DND-41 (cell line): ENCODE measurements around the gene TUBGCP3.
A peak's percentile ranks its signal among the peaks of the same experiment; 100 is the strongest.

Source experiments
- ATAC-seq: fragments of 200-7000 bp; cut with Tn5 transposase; 3 replicates; pipeline ENCODE4 v1.9.1; 2021; ENCODE audit warnings: low read depth; ENCODE audit not compliant: insufficient read depth
- DNase-seq: peaks from one replicate; pipeline ENCODE4 v3.0.0-alpha.2; 2020
- H2AFZ ChIP-seq: 2 replicates; pipeline ENCODE4 v1.6.0; 2012; ENCODE audit warnings: low read depth, low read length
- H3K27ac ChIP-seq: 2 replicates; pipeline ENCODE4 v1.5.1; 2012; ENCODE audit warnings: low read length, inconsistent platforms
- H3K27me3 ChIP-seq: fragments of 200-600 bp; sonication (generic); 2 replicates; pipeline ENCODE4 v1.6.0; 2012; ENCODE audit warnings: low read length, mild to moderate bottlenecking, inconsistent platforms; ENCODE audit not compliant: insufficient read depth, poor library complexity
- H3K36me3 ChIP-seq: 2 replicates; pipeline ENCODE4 v1.5.1; 2012; ENCODE audit warnings: low read length, inconsistent platforms; ENCODE audit not compliant: insufficient read depth
- H3K4me1 ChIP-seq: 2 replicates; pipeline ENCODE4 v1.5.1; 2012; ENCODE audit warnings: mild to moderate bottlenecking, low read length; ENCODE audit not compliant: insufficient read depth
- H3K4me2 ChIP-seq: 2 replicates; pipeline ENCODE4 v1.6.0; 2012; ENCODE audit warnings: mild to moderate bottlenecking, moderate library complexity, low read length, inconsistent platforms; ENCODE audit not compliant: insufficient read depth
- H3K4me3 ChIP-seq, 2 experiments: fragments of 200-600 bp in 1 of 2; shearing (Covaris generic) in 1 of 2; 2 replicates each; pipeline ENCODE4 v1.5.1; 2012 to 2016; ENCODE audit warnings: inconsistent platforms in 2 of 2, low read length in 2 of 2, mild to moderate bottlenecking in 2 of 2, low read depth in 1 of 2, moderate library complexity in 1 of 2
- H3K79me2 ChIP-seq: 2 replicates; pipeline ENCODE4 v1.6.0; 2012; ENCODE audit warnings: low read length, inconsistent platforms; ENCODE audit not compliant: insufficient read depth
- H3K9ac ChIP-seq: 2 replicates; pipeline ENCODE4 v1.6.0; 2012; ENCODE audit warnings: low read depth, mild to moderate bottlenecking, inconsistent platforms, low read length, moderate library complexity
- H3K9me3 ChIP-seq: 2 replicates; pipeline ENCODE4 v1.5.1; 2012; ENCODE audit warnings: low read length, moderate library complexity, mild to moderate bottlenecking, inconsistent platforms; ENCODE audit not compliant: insufficient read depth, severe bottlenecking
- H4K20me1 ChIP-seq: 2 replicates; pipeline ENCODE4 v1.6.0; 2012; ENCODE audit warnings: low read length; ENCODE audit not compliant: insufficient read depth
- EZH2 ChIP-seq: IDR thresholded peaks from 3 replicates; pipeline ENCODE4 v1.6.1; 2012; ENCODE audit warnings: borderline replicate concordance, low read depth, mild to moderate bottlenecking, moderate library complexity, low read length, inconsistent platforms; ENCODE audit not compliant: severe bottlenecking
- TF ChIP-seq, protein P1 (sequence below): IDR thresholded peaks from 2 replicates; pipeline ENCODE4 v1.5.1; 2012; ENCODE audit warnings: borderline replicate concordance, low read length, moderate library complexity, mild to moderate bottlenecking; ENCODE audit not compliant: poor library complexity, severe bottlenecking; ENCODE audit errors: extremely low read depth

Gene TUBGCP3

DNA sequence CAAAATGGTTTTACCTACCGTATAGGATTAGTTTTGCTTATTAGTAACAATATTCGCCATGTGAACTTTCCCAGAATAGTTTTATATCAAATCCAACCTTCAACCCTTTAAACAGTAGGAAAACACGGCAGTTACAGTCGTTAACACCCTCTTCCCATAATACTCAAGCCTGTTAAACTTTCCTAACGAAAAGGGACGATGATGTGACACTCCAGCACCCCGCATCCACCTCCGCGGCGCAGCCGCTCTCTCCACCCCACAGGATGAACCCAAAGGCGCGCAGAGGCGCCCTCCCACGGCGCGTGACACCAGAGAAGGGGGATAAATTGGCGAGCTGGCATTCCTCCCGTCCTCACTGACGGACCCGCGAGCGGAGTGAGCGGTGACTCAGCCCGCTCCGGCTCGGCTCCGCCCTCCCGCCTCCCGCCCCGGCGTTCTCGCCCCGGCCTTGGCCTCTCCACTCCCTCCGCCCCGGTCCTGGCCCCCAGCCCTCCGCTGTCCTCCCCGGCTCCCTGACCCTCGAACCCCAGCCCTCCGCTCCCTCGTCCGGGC is 665 bp downstream of the TUBGCP3 start:
- H3K36me3 ChIP-seq: peaks cover 23% of the 10 kb centered on the region
- H3K79me2 ChIP-seq: peaks cover 68% of the 10 kb centered on the region
- peak overlapping the region; percentile 99 for H3K9ac ChIP-seq
- peak overlapping the region; percentile 93 for H3K27ac ChIP-seq
- peaks cover 29% of the 10 kb centered on the region for H4K20me1 ChIP-seq
- no peak for TF ChIP-seq EZH2
- TF ChIP-seq, protein P1, sequence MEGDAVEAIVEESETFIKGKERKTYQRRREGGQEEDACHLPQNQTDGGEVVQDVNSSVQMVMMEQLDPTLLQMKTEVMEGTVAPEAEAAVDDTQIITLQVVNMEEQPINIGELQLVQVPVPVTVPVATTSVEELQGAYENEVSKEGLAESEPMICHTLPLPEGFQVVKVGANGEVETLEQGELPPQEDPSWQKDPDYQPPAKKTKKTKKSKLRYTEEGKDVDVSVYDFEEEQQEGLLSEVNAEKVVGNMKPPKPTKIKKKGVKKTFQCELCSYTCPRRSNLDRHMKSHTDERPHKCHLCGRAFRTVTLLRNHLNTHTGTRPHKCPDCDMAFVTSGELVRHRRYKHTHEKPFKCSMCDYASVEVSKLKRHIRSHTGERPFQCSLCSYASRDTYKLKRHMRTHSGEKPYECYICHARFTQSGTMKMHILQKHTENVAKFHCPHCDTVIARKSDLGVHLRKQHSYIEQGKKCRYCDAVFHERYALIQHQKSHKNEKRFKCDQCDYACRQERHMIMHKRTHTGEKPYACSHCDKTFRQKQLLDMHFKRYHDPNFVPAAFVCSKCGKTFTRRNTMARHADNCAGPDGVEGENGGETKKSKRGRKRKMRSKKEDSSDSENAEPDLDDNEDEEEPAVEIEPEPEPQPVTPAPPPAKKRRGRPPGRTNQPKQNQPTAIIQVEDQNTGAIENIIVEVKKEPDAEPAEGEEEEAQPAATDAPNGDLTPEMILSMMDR: peak; percentile 39
- peaks cover 45% of the 10 kb centered on the region for H3K4me1 ChIP-seq
- ATAC-seq (peak; percentile 75), DNase-seq (peak; percentile 79)
- H3K4me3 ChIP-seq: peak overlapping the region; percentile 82 to 93
- no peaks in the 10 kb centered on the region for H3K9me3 ChIP-seq
- peak overlapping the region; percentile 70 for H3K4me2 ChIP-seq
- no peaks in the 10 kb centered on the region for H3K27me3 ChIP-seq
- peak overlapping the region; percentile 98 for H2AFZ ChIP-seq

GRCh38 chr13:112586334-112586960 is 1.5 kb downstream of the TUBGCP3 start:
- TF ChIP-seq, protein P1: no peak
- TF ChIP-seq EZH2: no peak
- Histone ChIP-seq H3K9ac (peak overlapping the region; percentile 99), H3K79me2 (peaks cover 76% of the 10 kb centered on the region), H3K27me3 (no peaks in the 10 kb centered on the region), H3K27ac (peak overlapping the region; percentile 93), H3K4me1 (peaks cover 47% of the 10 kb centered on the region), H3K4me2 (peak overlapping the region; percentile 70), H3K36me3 (peaks cover 27% of the 10 kb centered on the region), H4K20me1 (peaks cover 38% of the 10 kb centered on the region), H3K4me3 (peak overlapping the region; percentile 82 to 93; a peak in 3 of 4 replicates), H2AFZ (peak overlapping the region; percentile 98; the same call in 1 of the 2 replicates), H3K9me3 (no peaks in the 10 kb centered on the region)
- ATAC-seq (no peak), DNase-seq (no peak)

DNA sequence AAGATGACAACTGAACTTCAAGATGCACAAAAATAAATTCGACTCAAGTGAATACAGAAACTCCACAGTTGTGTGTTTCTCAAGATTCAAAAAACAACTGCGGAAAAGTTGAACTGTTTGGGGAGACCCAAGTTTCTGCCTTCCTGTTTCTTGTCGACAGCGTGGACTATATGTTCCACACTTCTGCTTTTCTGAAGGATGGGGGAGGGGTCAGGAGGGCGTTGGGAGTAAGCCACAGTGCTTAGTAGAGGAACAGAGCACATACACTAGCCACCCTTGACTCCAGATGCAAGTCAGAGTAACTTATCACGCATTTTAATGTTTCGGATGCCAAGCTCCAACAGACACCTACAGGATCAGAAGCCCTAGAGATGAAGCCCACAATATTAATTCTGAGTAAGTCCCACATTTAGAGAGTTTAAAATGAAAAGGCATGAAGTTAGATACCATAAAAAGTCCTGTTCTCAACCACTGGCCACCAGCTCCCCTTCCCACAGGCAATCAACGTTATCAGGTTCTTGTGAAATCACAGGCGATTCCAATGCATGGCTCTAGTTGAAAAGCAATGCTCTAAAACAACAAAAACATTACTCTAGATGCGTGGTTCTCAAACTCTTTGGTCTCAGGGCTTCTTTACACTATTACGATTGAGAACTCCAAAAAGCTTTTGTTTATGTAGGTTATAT is 4.2 kb downstream of the TUBGCP3 start:
- H3K4me2 ChIP-seq: peak overlapping the region; percentile 3; the same call in 1 of the 2 replicates
- TF ChIP-seq EZH2: no peak
- TF ChIP-seq, protein P1: no peak
- H3K27ac ChIP-seq: no peak overlapping the region
- no peaks in the 10 kb centered on the region for H3K9me3 ChIP-seq
- ATAC-seq: no peak
- no peak for DNase-seq
- peaks cover 27% of the 10 kb centered on the region for H3K36me3 ChIP-seq
- no peak overlapping the region for H3K9ac ChIP-seq
- H4K20me1 ChIP-seq: peaks cover 62% of the 10 kb centered on the region
- no peak overlapping the region; a peak in 1 of 4 replicates for H3K4me3 ChIP-seq
- H2AFZ ChIP-seq: no peak overlapping the region
- H3K27me3 ChIP-seq: no peaks in the 10 kb centered on the region
- H3K79me2 ChIP-seq: peaks cover 100% of the 10 kb centered on the region
- peaks cover 40% of the 10 kb centered on the region for H3K4me1 ChIP-seq
